Erythroblast (primary cell): ENCODE data around the gene PIK3C2G.

ENCODE experiments used
- GATA1 ChIP-seq: IDR thresholded peaks from 2 replicates; pipeline ENCODE4 v1.6.1; 2011; ENCODE audit warnings: low read depth, mild to moderate bottlenecking, control low read depth, low read length, moderate library complexity
- POLR2A ChIP-seq: IDR thresholded peaks from 2 replicates; pipeline ENCODE4 v1.6.1; 2011; ENCODE audit warnings: mild to moderate bottlenecking, low read length

GRCh38 chr12:18676141-18676540, 414.8 kb downstream of the PIK3C2G start:
- TF ChIP-seq POLR2A (no peak), GATA1 (no peak)
